Ascending aorta (tissue), 2 donors: Measurements from ENCODE around the gene PPP1R37. TPM values are rescaled to one million over a fixed set of nuclear protein-coding genes. Genes with fewer than 3 reads are reported as not detected.
A peak's percentile ranks its signal among the peaks of the same experiment; 100 is the strongest.

ENCODE experiments used
- DNase-seq, 2 donors: peaks; one replicate each; pipeline ENCODE4 v3.0.0-alpha.2; 2019; ENCODE audit warnings: low spot score in 2 of 2
- H3K27ac ChIP-seq, 2 donors: fragments of 200-600 bp; sonication (generic); one replicate each; pipeline ENCODE4 v1.5.1; 2016 to 2017; ENCODE audit warnings: mild to moderate bottlenecking in 1 of 2
- H3K27me3 ChIP-seq: fragments of 200-600 bp; sonication (generic); one replicate; pipeline ENCODE4 v1.5.1; 2017
- H3K36me3 ChIP-seq, 2 donors: fragments of 200-600 bp; sonication (generic); one replicate each; pipeline ENCODE4 v1.5.1; 2016
- H3K4me1 ChIP-seq, 2 donors: fragments of 200-600 bp; sonication (generic); one replicate each; pipeline ENCODE4 v1.5.1; 2016 to 2017; ENCODE audit warnings: mild to moderate bottlenecking in 1 of 2
- H3K4me3 ChIP-seq, 2 donors: fragments of 200-600 bp; sonication (generic); one replicate each; pipeline ENCODE4 v1.5.1; 2016 to 2017; ENCODE audit warnings: mild to moderate bottlenecking in 1 of 2
- H3K9me3 ChIP-seq, 2 donors: fragments of 200-600 bp; sonication (generic); one replicate each; pipeline ENCODE4 v1.5.1; 2016
- intact Hi-C: fragments of 100-400 bp; cut with DNase I; formaldehyde crosslinking; loops from one replicate; pipeline ENCODE4 v1.15.1; 2023
- total RNA-seq: library from RNA; depleted of rRNA; stranded (reverse); fragments of >200 nt; gene quantifications from one replicate; pipeline ENCODE4 v1.1.0, GENCODE V29; 2016
- TF ChIP-seq, protein P1 (sequence below), 3 experiments: fragments of 200-600 bp in 2 of 3; fragments of 450-650 bp in 1 of 3; sonication (generic) in 2 of 3; IDR thresholded peaks; one replicate each; pipeline ENCODE4 v1.5.1; 2016 to 2019; ENCODE audit warnings: antibody characterized with exemption in 3 of 3, mild to moderate bottlenecking in 1 of 3, moderate library complexity in 1 of 3

Gene PPP1R37
- total RNA-seq, 1 donor from 2014 or later = 17.6 TPM

DNA sequence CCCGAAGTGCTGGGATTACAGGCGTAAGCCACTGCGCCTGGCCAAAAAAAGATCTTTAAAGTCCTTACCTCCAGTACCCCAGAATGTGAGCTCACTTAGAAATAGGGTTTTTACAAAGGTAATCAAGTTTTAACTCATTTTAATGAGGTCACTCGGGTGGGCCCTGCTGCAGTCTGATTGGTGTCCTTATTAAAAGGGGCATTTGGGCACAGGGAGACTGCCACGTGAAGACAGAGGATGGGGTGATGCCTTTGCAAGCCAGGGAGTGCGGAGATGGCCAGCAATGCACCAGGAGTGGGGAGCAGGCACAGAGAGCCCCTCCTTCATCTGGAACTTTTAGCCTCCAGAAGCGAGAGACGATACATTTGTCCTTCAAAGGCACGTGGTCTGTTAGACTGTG, 56.1 kb downstream of the PPP1R37 start:
- Histone ChIP-seq H3K36me3 (peaks cover 23 to 24% of the 10 kb centered on the region in 2 donors), H3K27ac (no peak overlapping the region), H3K9me3 (no peaks in the 10 kb centered on the region), H3K27me3 (peaks cover 17% of the 10 kb centered on the region), H3K4me1 (peaks cover 17 to 22% of the 10 kb centered on the region in 2 donors), H3K4me3 (no peak overlapping the region)
- TF ChIP-seq, protein P1, sequence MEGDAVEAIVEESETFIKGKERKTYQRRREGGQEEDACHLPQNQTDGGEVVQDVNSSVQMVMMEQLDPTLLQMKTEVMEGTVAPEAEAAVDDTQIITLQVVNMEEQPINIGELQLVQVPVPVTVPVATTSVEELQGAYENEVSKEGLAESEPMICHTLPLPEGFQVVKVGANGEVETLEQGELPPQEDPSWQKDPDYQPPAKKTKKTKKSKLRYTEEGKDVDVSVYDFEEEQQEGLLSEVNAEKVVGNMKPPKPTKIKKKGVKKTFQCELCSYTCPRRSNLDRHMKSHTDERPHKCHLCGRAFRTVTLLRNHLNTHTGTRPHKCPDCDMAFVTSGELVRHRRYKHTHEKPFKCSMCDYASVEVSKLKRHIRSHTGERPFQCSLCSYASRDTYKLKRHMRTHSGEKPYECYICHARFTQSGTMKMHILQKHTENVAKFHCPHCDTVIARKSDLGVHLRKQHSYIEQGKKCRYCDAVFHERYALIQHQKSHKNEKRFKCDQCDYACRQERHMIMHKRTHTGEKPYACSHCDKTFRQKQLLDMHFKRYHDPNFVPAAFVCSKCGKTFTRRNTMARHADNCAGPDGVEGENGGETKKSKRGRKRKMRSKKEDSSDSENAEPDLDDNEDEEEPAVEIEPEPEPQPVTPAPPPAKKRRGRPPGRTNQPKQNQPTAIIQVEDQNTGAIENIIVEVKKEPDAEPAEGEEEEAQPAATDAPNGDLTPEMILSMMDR (IDR thresholded peaks at IDR 0.05) = no peak
- no peak for DNase-seq
- intact Hi-C loops = no loop called here

DNA sequence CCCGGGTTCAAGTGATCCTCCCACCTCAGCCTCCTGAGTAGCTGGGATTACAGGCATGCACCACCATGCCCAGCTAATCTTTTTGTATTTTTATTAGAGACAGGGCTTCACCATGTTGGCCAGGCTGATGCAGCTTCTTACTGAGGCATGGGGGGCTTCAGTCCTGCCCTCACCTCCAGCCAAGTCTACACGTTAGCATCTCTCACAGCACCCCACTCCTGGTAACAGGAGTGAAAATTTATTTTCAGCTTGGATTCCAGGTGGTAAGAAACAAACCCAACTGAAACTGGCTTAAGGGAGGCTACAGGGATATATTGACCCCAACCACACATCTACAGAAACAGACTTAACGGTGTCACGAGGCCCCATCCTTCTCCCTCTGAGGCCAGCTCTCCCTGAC, 57.2 kb downstream of the PPP1R37 start:
- intact Hi-C loops = no loop called here
- peaks cover 17% of the 10 kb centered on the region for H3K27me3 ChIP-seq
- H3K9me3 ChIP-seq = no peaks in the 10 kb centered on the region
- no peak overlapping the region for H3K4me3 ChIP-seq
- H3K36me3 ChIP-seq = peaks cover 13 to 15% of the 10 kb centered on the region in 2 donors
- TF ChIP-seq, protein P1 (IDR thresholded peaks at IDR 0.05) = no peak
- H3K4me1 ChIP-seq = peaks cover 17 to 22% of the 10 kb centered on the region in 2 donors
- H3K27ac ChIP-seq = no peak overlapping the region
- DNase-seq = no peak

DNA sequence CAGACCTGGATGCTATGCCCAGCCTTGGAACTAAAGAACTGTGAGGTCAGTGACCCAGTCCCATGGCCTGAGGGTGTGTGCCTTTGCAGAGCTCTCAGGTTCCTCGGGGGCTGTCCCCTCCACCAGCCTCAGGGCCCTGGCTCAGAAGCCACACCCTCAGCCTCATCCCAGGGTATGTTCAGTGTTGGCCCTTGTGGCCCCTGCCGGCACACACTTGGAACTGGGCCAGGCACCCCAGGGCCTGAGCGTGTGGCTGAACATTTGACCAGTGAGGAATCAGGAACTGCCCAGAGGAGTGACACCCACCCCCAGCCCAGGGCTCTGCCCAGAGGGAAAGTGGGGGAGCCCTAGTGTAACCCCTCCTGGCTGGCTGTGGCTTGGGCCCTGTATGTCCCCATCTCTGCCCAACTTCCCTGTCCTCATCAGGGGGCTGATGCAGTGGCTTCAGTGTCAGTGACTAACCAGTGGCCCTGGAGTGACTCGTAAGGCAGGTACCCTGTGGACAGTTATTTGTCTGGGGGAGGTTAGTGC, 57.8 kb downstream of the PPP1R37 start:
- Histone ChIP-seq H3K27ac (no peak overlapping the region), H3K9me3 (no peaks in the 10 kb centered on the region), H3K4me1 (peaks cover 17 to 22% of the 10 kb centered on the region in 2 donors), H3K36me3 (peaks cover 8 to 9% of the 10 kb centered on the region in 2 donors), H3K27me3 (peaks cover 17% of the 10 kb centered on the region), H3K4me3 (no peak overlapping the region)
- TF ChIP-seq, protein P1 (IDR thresholded peaks at IDR 0.05) = no peak
- DNase-seq = no peak
- intact Hi-C loops = no loop called here

DNA sequence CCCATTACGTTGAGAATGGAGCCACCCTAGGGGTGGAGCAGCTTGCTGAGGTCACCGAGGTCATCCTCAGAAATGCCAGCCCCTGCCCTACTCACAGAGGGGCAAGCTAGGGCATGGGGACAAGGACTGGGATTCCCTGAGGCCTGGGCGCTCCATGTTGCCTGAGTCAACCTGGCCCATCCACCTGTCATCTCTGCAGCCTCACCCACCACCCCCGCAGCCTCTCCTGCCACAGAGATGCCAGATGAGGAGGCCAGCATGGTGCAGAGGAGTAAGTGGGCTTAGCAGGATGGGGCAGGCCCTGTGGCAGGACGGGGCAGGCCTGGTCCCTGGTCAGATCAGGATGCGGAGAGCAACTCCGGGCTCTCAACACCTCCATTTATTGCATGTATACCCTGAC, 58.3 kb downstream of the PPP1R37 start:
- Histone ChIP-seq H3K4me3 (no peak overlapping the region), H3K9me3 (no peaks in the 10 kb centered on the region), H3K4me1 (peaks cover 17 to 22% of the 10 kb centered on the region in 2 donors), H3K36me3 (peaks cover 4 to 6% of the 10 kb centered on the region in 2 donors), H3K27me3 (peaks cover 17% of the 10 kb centered on the region), H3K27ac (no peak overlapping the region)
- intact Hi-C loops = no loop called here
- no peak for DNase-seq
- TF ChIP-seq, protein P1 (IDR thresholded peaks at IDR 0.05) = no peak

DNA sequence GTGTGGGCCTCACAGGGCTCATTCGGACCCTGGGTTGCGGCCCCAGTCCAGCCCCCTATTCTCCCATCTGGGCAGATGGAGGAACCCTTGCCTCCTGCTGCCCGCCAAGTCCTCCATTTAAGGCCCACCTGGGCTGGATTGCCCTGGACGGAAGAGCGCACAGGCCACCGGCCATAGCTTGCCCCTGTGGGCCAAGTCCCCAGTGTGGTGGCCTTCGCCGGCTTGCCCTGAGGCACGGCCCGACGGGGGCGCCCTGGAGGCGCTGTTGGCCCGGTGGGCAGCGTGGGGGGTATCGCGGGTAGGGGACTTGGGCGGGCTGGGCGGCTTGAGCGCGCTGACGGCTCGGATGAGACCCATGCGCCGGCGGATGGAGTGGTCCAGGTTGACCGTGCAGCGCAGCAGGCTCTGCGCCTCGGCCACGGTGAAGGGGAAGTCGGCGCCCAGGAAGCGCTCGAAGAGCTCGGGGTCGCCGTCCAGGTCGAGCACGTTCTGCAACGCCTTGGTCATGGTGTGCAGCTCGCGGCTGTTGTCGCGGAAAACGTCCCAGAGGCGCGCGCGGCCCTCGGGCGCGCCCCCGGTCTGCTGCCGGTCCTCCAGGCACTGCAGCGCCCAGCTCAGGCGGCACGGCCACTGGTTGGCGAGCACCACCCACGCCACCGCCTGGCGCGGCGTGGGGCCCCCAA, 59.0 kb downstream of the PPP1R37 start:
- Histone ChIP-seq H3K4me1 (peaks cover 17 to 22% of the 10 kb centered on the region in 2 donors), H3K36me3 (no peaks in the 10 kb centered on the region), H3K4me3 (peak overlapping the region; percentile 40 to 59), H3K27me3 (peaks cover 17% of the 10 kb centered on the region), H3K27ac (no peak overlapping the region), H3K9me3 (no peaks in the 10 kb centered on the region)
- no peak for DNase-seq
- TF ChIP-seq, protein P1 (IDR thresholded peaks at IDR 0.05) = no peak
- intact Hi-C loops = no loop called here
